OCI-LY1 (cell line): ENCODE data around the gene TSPAN4.
A peak's percentile ranks its signal among the peaks of the same experiment; 100 is the strongest.

Experiments used
- H2AFZ ChIP-seq: fragments of 200-600 bp; sonication (generic), shearing (Covaris generic); 2 replicates; pipeline ENCODE4 v1.6.0; 2014; ENCODE audit warnings: antibody characterized with exemption, mild to moderate bottlenecking, low read length
- H3F3A ChIP-seq: fragments of 200-600 bp; sonication (generic), shearing (Covaris generic); 2 replicates; pipeline ENCODE4 v1.6.0; 2014; ENCODE audit warnings: mild to moderate bottlenecking, antibody characterized with exemption, low read length, moderate library complexity; ENCODE audit not compliant: insufficient read depth
- H3K27ac ChIP-seq: fragments of 200-600 bp; sonication (generic); 2 replicates; pipeline ENCODE4 v1.5.1; 2014; ENCODE audit warnings: low read length, mixed run types, mild to moderate bottlenecking, low read depth; ENCODE audit not compliant: poor library complexity, severe bottlenecking
- H3K27me3 ChIP-seq: fragments of 200-600 bp; sonication (generic); 2 replicates; pipeline ENCODE4 v1.6.0; 2014; ENCODE audit warnings: antibody characterized with exemption, mild to moderate bottlenecking, low read length, moderate library complexity; ENCODE audit not compliant: insufficient read depth
- H3K36me3 ChIP-seq: fragments of 200-600 bp; sonication (generic); 2 replicates; pipeline ENCODE4 v1.6.1; 2014; ENCODE audit warnings: mild to moderate bottlenecking, antibody characterized with exemption, low read length, moderate library complexity, mixed read lengths; ENCODE audit not compliant: insufficient read depth
- H3K4me1 ChIP-seq: fragments of 200-600 bp; sonication (generic); 2 replicates; pipeline ENCODE4 v1.5.1; 2014; ENCODE audit warnings: mild to moderate bottlenecking, low read length, moderate library complexity; ENCODE audit not compliant: insufficient read depth, severe bottlenecking
- H3K4me2 ChIP-seq: fragments of 200-600 bp; sonication (generic), shearing (Covaris generic); 2 replicates; pipeline ENCODE4 v1.6.1; 2014; ENCODE audit warnings: low read length
- H3K4me3 ChIP-seq: fragments of 200-600 bp; sonication (generic); 2 replicates; pipeline ENCODE4 v1.5.1; 2014; ENCODE audit warnings: low read length, low read depth, mild to moderate bottlenecking, mixed read lengths; ENCODE audit not compliant: poor library complexity, severe bottlenecking
- H3K79me2 ChIP-seq: fragments of 200-600 bp; shearing (Covaris generic); 2 replicates; pipeline ENCODE4 v1.6.1; 2016; ENCODE audit warnings: mixed run types, low read length, mixed read lengths; ENCODE audit not compliant: insufficient read depth
- H3K9ac ChIP-seq: fragments of 200-600 bp; sonication (generic), shearing (Covaris generic); 2 replicates; pipeline ENCODE4 v1.6.1; 2014; ENCODE audit warnings: mild to moderate bottlenecking, low read length, mixed read lengths
- H3K9me2 ChIP-seq: fragments of 200-600 bp; sonication (generic), shearing (Covaris generic); 2 replicates; pipeline ENCODE4 v1.6.1; 2014; ENCODE audit warnings: low read depth, mild to moderate bottlenecking, low read length, mixed read lengths
- H3K9me3 ChIP-seq: fragments of 200-600 bp; shearing (Covaris generic); 2 replicates; pipeline ENCODE4 v1.6.1; 2014; ENCODE audit warnings: low read length, mixed read lengths
- H4K20me1 ChIP-seq: fragments of 200-600 bp; sonication (generic), shearing (Covaris generic); 2 replicates; pipeline ENCODE4 v1.6.0; 2016; ENCODE audit warnings: mild to moderate bottlenecking, low read length; ENCODE audit not compliant: insufficient read depth
- EZH2 ChIP-seq: fragments of 200-600 bp; sonication (generic), shearing (Covaris generic); IDR thresholded peaks from 2 replicates; pipeline ENCODE4 v1.8.0; 2017; ENCODE audit warnings: borderline replicate concordance, mixed run types, mild to moderate bottlenecking, antibody characterized with exemption, low read length, moderate library complexity, mixed read lengths
- TF ChIP-seq, protein P1 (sequence below): fragments of 200-600 bp; sonication (generic), shearing (Covaris generic); IDR thresholded peaks from 2 replicates; pipeline ENCODE4 v1.5.1; 2017; ENCODE audit warnings: mild to moderate bottlenecking, antibody characterized with exemption, low read length, moderate library complexity, mixed read lengths

TSPAN4 gene

GRCh38 chr11:826836-827145 lies 15.9 kb upstream of the TSPAN4 start:
- H3K4me3 ChIP-seq, result peak overlapping the region; percentile 52
- H3F3A ChIP-seq, result no peaks in the 10 kb centered on the region
- H3K4me1 ChIP-seq, result peaks cover 31% of the 10 kb centered on the region
- no peaks in the 10 kb centered on the region for H4K20me1 ChIP-seq
- peaks cover 22% of the 10 kb centered on the region for H3K27me3 ChIP-seq
- H3K79me2 ChIP-seq, result no peaks in the 10 kb centered on the region
- no peak for TF ChIP-seq EZH2
- TF ChIP-seq, protein P1, sequence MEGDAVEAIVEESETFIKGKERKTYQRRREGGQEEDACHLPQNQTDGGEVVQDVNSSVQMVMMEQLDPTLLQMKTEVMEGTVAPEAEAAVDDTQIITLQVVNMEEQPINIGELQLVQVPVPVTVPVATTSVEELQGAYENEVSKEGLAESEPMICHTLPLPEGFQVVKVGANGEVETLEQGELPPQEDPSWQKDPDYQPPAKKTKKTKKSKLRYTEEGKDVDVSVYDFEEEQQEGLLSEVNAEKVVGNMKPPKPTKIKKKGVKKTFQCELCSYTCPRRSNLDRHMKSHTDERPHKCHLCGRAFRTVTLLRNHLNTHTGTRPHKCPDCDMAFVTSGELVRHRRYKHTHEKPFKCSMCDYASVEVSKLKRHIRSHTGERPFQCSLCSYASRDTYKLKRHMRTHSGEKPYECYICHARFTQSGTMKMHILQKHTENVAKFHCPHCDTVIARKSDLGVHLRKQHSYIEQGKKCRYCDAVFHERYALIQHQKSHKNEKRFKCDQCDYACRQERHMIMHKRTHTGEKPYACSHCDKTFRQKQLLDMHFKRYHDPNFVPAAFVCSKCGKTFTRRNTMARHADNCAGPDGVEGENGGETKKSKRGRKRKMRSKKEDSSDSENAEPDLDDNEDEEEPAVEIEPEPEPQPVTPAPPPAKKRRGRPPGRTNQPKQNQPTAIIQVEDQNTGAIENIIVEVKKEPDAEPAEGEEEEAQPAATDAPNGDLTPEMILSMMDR, result no peak
- H3K9me3 ChIP-seq, result no peaks in the 10 kb centered on the region
- no peak overlapping the region for H2AFZ ChIP-seq
- peaks cover 14% of the 10 kb centered on the region for H3K36me3 ChIP-seq
- H3K27ac ChIP-seq, result no peak overlapping the region
- no peaks in the 10 kb centered on the region for H3K9me2 ChIP-seq
- H3K4me2 ChIP-seq, result peak overlapping the region; percentile 73
- H3K9ac ChIP-seq, result peak overlapping the region; percentile 42; the same call in 1 of the 2 replicates

DNA sequence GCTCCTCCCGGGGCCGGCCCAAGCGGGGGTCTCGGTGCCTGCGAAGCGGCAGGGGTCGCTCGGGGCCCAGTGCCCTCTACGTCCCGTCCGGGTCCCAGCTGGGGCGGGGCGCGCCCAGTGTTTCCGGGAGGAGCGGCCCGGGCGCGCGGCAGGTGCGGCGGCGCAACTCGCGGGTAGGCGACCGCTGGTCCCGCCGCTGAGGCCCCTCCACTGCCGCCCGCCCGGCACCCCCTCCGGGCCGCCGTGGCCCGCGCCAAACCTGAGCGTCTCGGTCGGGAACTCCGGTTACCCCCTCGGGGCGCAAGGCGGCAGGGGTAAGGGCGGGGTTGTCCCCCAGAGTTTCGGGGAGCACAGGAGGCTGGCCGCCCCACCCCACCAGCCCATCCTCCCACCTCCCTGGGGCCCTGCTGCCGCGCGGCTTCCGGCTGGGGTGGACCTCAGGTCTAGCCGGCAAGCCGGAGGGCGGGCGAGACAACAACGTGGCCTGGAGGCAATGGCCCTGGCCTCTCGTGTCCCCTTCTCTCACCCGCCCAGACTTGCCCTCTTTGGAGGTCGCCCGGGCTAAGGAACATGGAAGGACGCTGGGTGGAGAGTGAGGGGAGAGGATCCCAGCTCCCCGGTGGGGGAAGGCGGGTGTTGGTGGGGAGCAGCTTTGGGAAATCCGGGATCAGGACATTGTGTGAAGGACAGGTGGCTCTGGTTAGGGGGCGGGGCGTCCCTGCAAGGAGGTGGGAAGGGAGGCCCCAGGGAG lies 15.3 kb upstream of the TSPAN4 start:
- H3K4me2 ChIP-seq, result peak overlapping the region; percentile 73
- H3K27ac ChIP-seq, result no peak overlapping the region
- H3K9ac ChIP-seq, result peak overlapping the region; percentile 42; the same call in 1 of the 2 replicates
- no peaks in the 10 kb centered on the region for H4K20me1 ChIP-seq
- H3K4me1 ChIP-seq, result peaks cover 31% of the 10 kb centered on the region
- H2AFZ ChIP-seq, result no peak overlapping the region
- H3K79me2 ChIP-seq, result no peaks in the 10 kb centered on the region
- H3F3A ChIP-seq, result no peaks in the 10 kb centered on the region
- H3K36me3 ChIP-seq, result peaks cover 14% of the 10 kb centered on the region
- H3K4me3 ChIP-seq, result peak overlapping the region; percentile 52
- no peaks in the 10 kb centered on the region for H3K9me3 ChIP-seq
- no peaks in the 10 kb centered on the region for H3K9me2 ChIP-seq
- H3K27me3 ChIP-seq, result peaks cover 22% of the 10 kb centered on the region
- TF ChIP-seq, protein P1, result no peak
- no peak for TF ChIP-seq EZH2

GRCh38 chr11:827897-828192 lies 14.8 kb upstream of the TSPAN4 start, which contains the start of gene CRACR2B:
Gene CRACR2B (plus strand): TSS chr11:827919. CDS start chr11:828608, 689 bp downstream.
- Histone ChIP-seq H2AFZ (no peak within 1 kb of the TSS), H3K4me1 (peaks cover 31% of the 10 kb centered on the region), H3K36me3 (peaks cover 14% of the 10 kb centered on the region), H3K27me3 (peaks cover 22% of the 10 kb centered on the region), H3K9me2 (no peaks in the 10 kb centered on the region), H3F3A (no peaks in the 10 kb centered on the region), H3K4me3 (peak within 1 kb of the TSS; percentile 52), H4K20me1 (no peaks in the 10 kb centered on the region), H3K27ac (no peak within 1 kb of the TSS), H3K9me3 (no peaks in the 10 kb centered on the region), H3K9ac (peak within 1 kb of the TSS; percentile 42; the same call in 1 of the 2 replicates), H3K4me2 (peak within 1 kb of the TSS; percentile 73), H3K79me2 (no peaks in the 10 kb centered on the region)
- TF ChIP-seq, protein P1, result no peak
- TF ChIP-seq EZH2, result no peak
